Progenitor cell of endocrine pancreas (in vitro differentiated cells): Measurements from ENCODE around the gene AKAIN1. TPM values are rescaled to one million over a fixed set of nuclear protein-coding genes. Genes with fewer than 3 reads are reported as not detected.

Experiments
- DNase-seq: peaks from one replicate; pipeline ENCODE4 v3.0.0; 2021; ENCODE audit warnings: low spot score; ENCODE audit not compliant: unreplicated experiment
- H3K27ac Mint-ChIP-seq: 2 replicates; pipeline ENCODE4 v1.8.0; 2021; ENCODE audit warnings: mild to moderate bottlenecking, moderate library complexity, mixed read lengths
- H3K27me3 Mint-ChIP-seq: 2 replicates; pipeline ENCODE4 v1.8.0; 2021; ENCODE audit warnings: mixed read lengths
- H3K36me3 Mint-ChIP-seq: 2 replicates; pipeline ENCODE4 v1.8.0; 2022; ENCODE audit warnings: mixed read lengths; ENCODE audit not compliant: insufficient read depth
- H3K4me1 Mint-ChIP-seq: 2 replicates; pipeline ENCODE4 v1.8.0; 2021; ENCODE audit warnings: low read depth, mixed read lengths
- H3K4me3 Mint-ChIP-seq: 2 replicates; pipeline ENCODE4 v1.8.0; 2021; ENCODE audit warnings: low read depth, mild to moderate bottlenecking, moderate library complexity, mixed read lengths
- H3K9me3 Mint-ChIP-seq: 2 replicates; pipeline ENCODE4 v1.8.0; 2021; ENCODE audit warnings: low read depth, mixed read lengths
- total RNA-seq: library from RNA; stranded (reverse); gene quantifications from 2 replicates; pipeline ENCODE4 v1.2.1, GENCODE V29; 2021
- TF ChIP-seq, protein P1 (sequence below): fragments of 200-600 bp; sonication (generic); IDR thresholded peaks from one replicate; pipeline ENCODE4 v1.5.0; 2021; ENCODE audit warnings: antibody characterized with exemption, mild to moderate bottlenecking; ENCODE audit not compliant: unreplicated experiment

Gene AKAIN1
- total RNA-seq, 1 donor from 2014 or later: not detected

GRCh38 chr18:5155218-5155906 is 41.7 kb downstream of the AKAIN1 start:
- H3K27ac Mint-ChIP-seq: no peak overlapping the region
- no peaks in the 10 kb centered on the region for H3K36me3 Mint-ChIP-seq
- H3K9me3 Mint-ChIP-seq: no peaks in the 10 kb centered on the region
- no peak for DNase-seq
- no peak overlapping the region for H3K4me3 Mint-ChIP-seq
- TF ChIP-seq, protein P1, sequence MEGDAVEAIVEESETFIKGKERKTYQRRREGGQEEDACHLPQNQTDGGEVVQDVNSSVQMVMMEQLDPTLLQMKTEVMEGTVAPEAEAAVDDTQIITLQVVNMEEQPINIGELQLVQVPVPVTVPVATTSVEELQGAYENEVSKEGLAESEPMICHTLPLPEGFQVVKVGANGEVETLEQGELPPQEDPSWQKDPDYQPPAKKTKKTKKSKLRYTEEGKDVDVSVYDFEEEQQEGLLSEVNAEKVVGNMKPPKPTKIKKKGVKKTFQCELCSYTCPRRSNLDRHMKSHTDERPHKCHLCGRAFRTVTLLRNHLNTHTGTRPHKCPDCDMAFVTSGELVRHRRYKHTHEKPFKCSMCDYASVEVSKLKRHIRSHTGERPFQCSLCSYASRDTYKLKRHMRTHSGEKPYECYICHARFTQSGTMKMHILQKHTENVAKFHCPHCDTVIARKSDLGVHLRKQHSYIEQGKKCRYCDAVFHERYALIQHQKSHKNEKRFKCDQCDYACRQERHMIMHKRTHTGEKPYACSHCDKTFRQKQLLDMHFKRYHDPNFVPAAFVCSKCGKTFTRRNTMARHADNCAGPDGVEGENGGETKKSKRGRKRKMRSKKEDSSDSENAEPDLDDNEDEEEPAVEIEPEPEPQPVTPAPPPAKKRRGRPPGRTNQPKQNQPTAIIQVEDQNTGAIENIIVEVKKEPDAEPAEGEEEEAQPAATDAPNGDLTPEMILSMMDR: no peak
- no peaks in the 10 kb centered on the region for H3K27me3 Mint-ChIP-seq
- H3K4me1 Mint-ChIP-seq: no peaks in the 10 kb centered on the region

- Mint-ChIP-seq H3K4me3 (no peak overlapping the region), H3K4me1 (no peaks in the 10 kb centered on the region), H3K27ac (no peak overlapping the region), H3K27me3 (no peaks in the 10 kb centered on the region), H3K9me3 (no peaks in the 10 kb centered on the region), H3K36me3 (no peaks in the 10 kb centered on the region)
- DNase-seq: no peak
- TF ChIP-seq, protein P1: no peak
Measured at GRCh38 chr18:5152343-5153020, 44.6 kb downstream of the AKAIN1 start.

GRCh38 chr18:5150894-5151293 is 46.2 kb downstream of the AKAIN1 start:
- Mint-ChIP-seq H3K27ac (no peak overlapping the region), H3K9me3 (no peaks in the 10 kb centered on the region)
- TF ChIP-seq, protein P1: no peak

DNA sequence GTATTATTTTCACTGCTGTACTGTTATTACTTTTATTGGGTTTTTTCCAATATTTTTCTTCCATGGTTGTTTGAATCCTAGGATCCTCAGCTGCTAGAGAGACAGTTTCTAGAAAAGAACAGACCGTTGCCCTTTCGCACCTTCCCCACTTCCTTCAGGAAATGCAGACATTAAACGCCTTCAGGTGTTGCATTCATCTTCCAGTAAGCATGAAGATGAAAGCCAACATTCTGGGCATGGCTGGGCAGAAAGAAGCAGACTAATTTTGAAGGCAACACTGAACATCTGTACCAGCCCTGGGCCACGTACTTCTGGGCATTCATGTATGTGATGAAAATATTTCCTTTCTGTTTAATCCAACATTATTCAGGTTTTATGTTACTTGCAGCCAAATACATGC is 51.0 kb downstream of the AKAIN1 start:
- H3K27ac Mint-ChIP-seq: no peak overlapping the region
- H3K9me3 Mint-ChIP-seq: no peaks in the 10 kb centered on the region
- DNase-seq: no peak
- no peak overlapping the region for H3K4me3 Mint-ChIP-seq
- no peaks in the 10 kb centered on the region for H3K4me1 Mint-ChIP-seq
- no peaks in the 10 kb centered on the region for H3K36me3 Mint-ChIP-seq
- no peaks in the 10 kb centered on the region for H3K27me3 Mint-ChIP-seq
- TF ChIP-seq, protein P1: no peak

More at GRCh38 chr18:5150894-5151293, 46.2 kb downstream of the AKAIN1 start:
- DNase-seq: no peak
- Mint-ChIP-seq H3K27me3 (no peaks in the 10 kb centered on the region), H3K4me1 (no peaks in the 10 kb centered on the region), H3K4me3 (no peak overlapping the region), H3K36me3 (no peaks in the 10 kb centered on the region)

DNA sequence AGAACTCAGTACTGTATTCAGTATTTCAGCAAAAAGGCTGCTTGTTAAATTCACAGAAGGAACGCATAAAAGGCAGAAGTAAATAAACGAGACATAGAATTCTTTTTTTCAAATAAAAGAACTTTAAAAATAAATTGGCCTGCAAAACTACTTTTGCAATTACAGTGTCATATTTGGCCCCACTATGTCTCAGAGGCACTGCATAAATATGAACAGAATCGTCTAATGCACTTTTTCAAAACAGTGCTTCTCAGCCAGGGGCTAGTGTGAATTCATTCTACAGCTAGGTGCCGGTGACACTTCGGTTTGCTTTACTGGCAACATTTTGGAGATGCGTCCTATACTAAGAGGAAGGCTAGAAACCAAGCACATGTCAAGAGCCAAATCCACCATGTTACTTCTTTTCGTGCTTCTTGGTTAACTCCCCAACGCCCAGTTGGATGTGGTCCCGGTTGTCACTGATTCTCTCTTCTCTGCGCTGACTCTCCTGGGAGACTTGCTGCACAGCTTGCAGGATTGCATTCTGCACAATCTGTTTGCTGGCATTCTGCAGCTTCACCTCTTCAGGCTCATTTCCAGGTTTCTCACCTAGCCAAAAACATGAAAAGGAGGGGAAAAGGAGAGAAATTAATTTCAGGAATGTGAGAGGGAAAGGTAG is 51.8 kb downstream of the AKAIN1 start:
- no peak for DNase-seq
- Mint-ChIP-seq H3K4me1 (no peaks in the 10 kb centered on the region), H3K36me3 (no peaks in the 10 kb centered on the region), H3K27ac (no peak overlapping the region), H3K9me3 (no peaks in the 10 kb centered on the region), H3K27me3 (no peaks in the 10 kb centered on the region), H3K4me3 (no peak overlapping the region)
- TF ChIP-seq, protein P1: no peak
